GM03348 (cell line): ENCODE data around the gene VPS50.

Experiments used
- DNase-seq: peaks from one replicate; pipeline ENCODE4 v3.0.0; 2012; ENCODE audit warnings: low spot score

The VPS50 gene

GRCh38 chr7:93409324-93409723 is 177.2 kb downstream of the VPS50 start:
- DNase-seq, result no peak
